AG10803 (cell line): ENCODE data around the gene TMCC1.

Experiments
- DNase-seq: peaks from one replicate; pipeline ENCODE4 v3.0.0; 2010; ENCODE audit warnings: low read depth
- H3K4me3 ChIP-seq: 2 replicates; pipeline ENCODE4 v1.5.1; 2011; ENCODE audit warnings: mild to moderate bottlenecking, low read length, control low read depth
- CTCF ChIP-seq: conservative IDR thresholded peaks from 2 replicates; pipeline ENCODE4 v1.5.1; 2011; ENCODE audit warnings: mild to moderate bottlenecking, low read length, control low read depth, inconsistent platforms

The TMCC1 gene

GRCh38 chr3:129632556-129632955 lies 261.0 kb downstream of the TMCC1 start:
- no peak overlapping the region for H3K4me3 ChIP-seq
- no peak for DNase-seq
- TF ChIP-seq CTCF: no peak

- TF ChIP-seq CTCF: no peak
- no peak for DNase-seq
- no peak overlapping the region for H3K4me3 ChIP-seq
Measured at GRCh38 chr3:129632056-129632455, 261.5 kb downstream of the TMCC1 start.

DNA sequence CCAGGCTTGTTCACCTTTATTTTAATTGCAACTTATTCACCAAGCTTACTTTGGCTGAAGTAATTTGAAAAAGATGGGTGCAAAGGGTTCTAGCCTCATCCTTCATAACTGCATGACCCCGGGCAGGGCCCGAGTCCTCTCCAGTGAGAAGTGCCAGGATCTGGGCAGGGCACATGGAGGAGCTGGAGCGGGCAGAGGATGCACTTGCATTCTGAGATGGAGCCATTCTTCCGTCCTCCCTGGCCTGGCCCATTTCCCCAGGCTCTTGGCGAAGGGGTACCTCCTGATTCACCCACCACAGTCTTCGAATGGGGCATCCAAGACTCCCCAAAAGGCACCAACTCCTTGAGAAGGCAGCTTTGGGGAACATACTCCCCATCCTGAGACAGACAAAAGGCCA lies 264.5 kb downstream of the TMCC1 start:
- no peak for DNase-seq
- no peak overlapping the region for H3K4me3 ChIP-seq
- TF ChIP-seq CTCF: no peak

DNA sequence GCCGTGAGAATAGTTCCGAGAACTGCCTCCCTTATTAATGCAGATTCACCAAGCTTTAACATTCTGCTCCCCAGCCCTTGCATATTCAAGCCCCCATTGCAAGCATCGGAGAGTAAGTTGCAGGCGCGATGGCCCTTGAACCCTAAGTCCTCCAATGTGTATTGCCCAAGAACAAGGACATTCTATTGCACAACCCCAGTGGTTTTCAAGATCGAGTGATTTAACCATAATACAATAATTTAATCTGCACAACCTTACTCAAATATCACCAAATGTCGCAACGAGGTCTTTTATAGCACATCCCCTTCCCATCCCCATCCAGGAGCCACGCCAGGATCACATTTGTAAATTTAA lies 265.4 kb downstream of the TMCC1 start:
- TF ChIP-seq CTCF: no peak
- peak; percentile 65 for DNase-seq
- H3K4me3 ChIP-seq: peak overlapping the region; percentile 59

DNA sequence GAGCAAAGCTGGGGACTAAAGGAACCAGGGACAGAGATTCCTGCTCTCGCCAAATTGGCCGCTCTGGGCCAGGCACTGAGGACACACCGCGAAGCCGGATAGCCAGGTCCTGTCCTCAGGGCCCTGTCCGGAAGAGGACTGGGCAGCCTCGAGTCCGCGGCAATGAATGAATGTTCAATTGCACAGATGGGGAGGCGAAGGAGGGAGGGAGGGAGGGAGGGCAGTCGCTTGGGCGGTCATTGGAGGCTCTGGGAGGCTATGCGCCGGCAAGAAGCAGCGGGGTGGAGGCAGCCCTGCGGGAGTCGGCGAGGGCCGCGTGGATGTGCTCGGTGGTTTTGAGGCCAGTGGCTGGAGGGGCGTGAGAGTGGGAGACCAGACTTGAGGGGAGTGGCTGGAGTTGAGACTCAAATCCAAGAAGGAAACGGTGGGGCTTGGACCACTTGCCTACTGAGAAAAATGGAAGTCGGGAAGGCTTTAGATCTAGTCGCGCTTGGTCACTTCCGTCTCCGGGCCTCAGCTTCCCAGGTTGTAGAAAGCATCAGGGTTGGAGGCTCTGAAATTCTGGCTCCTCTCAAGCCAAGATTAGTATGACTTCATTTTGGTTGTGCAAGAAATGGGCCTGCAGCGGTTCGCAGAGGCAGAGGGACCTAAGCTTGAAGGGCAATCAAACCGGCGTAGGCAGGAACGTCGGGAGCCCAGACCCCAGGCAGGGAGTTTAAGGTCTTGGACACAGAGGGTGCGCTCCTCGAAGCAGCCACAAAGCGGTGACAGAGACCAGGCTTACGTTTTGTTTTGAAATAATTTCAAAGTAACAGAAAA lies 266.0 kb downstream of the TMCC1 start:
- DNase-seq: peak; percentile 84
- peak; percentile 76 for TF ChIP-seq CTCF
- H3K4me3 ChIP-seq: peak overlapping the region; percentile 59

DNA sequence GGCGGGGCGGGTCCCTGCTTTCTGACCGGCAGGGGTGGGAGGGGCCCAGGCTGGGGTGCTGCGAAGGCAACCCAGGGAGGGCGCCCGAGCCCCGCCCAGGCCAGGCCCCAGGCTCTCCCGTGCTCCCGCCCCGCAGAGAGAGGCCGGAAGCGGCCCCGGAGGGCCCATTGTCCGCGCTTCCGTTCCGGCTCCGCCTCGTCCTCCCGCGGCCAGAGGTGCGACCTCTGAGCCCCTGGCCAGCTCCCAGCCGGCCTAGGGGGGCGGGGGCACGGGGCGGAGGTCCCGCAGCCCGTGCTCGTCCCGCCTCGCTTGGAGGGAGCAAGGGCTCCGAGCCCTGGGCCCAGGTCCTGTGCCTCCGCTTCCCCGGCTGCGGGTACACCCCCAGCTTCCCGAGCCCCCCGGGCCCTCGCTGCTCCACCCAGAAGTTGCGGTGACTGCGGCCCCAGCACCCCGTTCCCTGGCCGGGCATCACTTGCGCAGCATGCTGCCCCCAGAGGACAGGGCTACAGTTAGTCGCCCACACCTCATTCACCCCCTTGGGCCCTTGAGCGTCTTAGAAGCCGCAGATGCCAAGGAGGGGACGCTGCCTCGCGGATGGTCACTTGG lies 266.7 kb downstream of the TMCC1 start:
- DNase-seq: peak; percentile 85
- no peak for TF ChIP-seq CTCF
- peak overlapping the region; percentile 59 for H3K4me3 ChIP-seq

DNA sequence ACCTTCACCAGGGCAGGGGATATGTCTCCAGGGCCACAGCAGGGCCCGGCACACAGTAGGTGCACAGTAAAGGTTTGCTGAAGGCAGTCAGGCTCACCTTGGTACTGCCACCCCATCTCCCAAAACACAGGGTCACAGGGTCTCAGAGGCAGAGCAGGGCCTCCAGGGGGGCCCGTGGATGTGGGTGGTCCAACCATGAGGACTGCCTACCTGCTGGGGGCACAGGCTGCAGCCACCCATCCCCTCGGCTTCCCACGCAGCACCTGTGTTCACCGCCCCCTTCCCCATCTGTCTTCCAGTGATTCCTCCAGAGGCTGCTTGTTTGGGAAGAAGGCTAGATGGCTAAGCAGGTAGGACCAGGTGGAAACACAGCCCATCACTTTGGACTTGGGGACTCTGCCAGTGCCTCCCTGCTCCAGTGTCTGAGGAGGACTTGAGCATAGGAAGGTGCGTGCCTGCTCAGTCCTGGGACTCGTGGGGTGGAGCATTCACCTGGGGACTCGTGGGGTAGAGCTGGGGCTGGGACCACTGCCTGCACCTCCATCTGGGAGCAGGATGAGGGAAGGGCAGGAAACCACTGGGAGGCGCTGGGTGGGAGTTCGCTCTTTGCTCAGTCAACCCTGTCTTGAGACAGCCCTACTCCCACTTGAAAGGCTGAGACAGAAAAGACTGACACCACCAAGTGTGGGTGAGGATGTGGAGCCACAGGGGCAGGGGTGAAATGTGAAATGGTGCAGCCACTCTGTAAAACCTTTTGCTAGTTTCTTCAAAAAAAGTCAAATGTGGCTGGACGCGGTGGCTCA lies 268.2 kb downstream of the TMCC1 start:
- TF ChIP-seq CTCF: no peak
- H3K4me3 ChIP-seq: no peak overlapping the region
- DNase-seq: no peak
